Coronary artery (tissue), 2 donors: ENCODE results near the gene PREPL.

Experiments
- DNase-seq: peaks from one replicate; pipeline ENCODE4 v3.0.0-alpha.2; 2017; ENCODE audit warnings: low spot score
- H3K27ac ChIP-seq, 2 donors: fragments of 200-600 bp; sonication (generic); one replicate each; pipeline ENCODE4 v1.5.1; 2016 to 2019
- H3K4me3 ChIP-seq: fragments of 200-600 bp; sonication (generic); 2 replicates; pipeline ENCODE4 v1.5.1; 2016; ENCODE audit warnings: mild to moderate bottlenecking, moderate library complexity
- TF ChIP-seq, protein P1 (sequence below): fragments of 200-600 bp; sonication (generic); IDR thresholded peaks from one replicate; pipeline ENCODE4 v1.5.1; 2019; ENCODE audit warnings: antibody characterized with exemption

Gene PREPL

DNA sequence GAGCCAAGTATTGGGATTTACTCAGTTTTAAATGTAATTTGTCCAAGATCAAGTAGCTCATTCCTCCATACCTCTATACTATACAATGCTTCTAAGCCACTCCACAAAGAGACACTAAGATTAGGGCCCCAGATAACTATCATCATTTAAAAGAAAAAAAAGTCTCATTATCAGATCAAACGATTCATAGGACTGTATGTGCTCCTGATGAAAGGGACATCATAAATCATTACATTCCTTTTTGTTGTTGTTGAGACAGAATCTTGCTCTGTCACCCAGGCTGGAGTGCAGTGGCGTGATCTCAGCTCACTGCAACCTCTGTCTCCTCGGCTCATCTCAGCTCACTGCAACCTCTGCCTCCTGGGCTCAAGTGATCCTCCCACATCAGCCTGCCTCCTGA lies 88.2 kb downstream of the PREPL start:
- TF ChIP-seq, protein P1, sequence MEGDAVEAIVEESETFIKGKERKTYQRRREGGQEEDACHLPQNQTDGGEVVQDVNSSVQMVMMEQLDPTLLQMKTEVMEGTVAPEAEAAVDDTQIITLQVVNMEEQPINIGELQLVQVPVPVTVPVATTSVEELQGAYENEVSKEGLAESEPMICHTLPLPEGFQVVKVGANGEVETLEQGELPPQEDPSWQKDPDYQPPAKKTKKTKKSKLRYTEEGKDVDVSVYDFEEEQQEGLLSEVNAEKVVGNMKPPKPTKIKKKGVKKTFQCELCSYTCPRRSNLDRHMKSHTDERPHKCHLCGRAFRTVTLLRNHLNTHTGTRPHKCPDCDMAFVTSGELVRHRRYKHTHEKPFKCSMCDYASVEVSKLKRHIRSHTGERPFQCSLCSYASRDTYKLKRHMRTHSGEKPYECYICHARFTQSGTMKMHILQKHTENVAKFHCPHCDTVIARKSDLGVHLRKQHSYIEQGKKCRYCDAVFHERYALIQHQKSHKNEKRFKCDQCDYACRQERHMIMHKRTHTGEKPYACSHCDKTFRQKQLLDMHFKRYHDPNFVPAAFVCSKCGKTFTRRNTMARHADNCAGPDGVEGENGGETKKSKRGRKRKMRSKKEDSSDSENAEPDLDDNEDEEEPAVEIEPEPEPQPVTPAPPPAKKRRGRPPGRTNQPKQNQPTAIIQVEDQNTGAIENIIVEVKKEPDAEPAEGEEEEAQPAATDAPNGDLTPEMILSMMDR: no peak
- Histone ChIP-seq H3K27ac (no peak overlapping the region), H3K4me3 (no peak overlapping the region)
- no peak for DNase-seq

DNA sequence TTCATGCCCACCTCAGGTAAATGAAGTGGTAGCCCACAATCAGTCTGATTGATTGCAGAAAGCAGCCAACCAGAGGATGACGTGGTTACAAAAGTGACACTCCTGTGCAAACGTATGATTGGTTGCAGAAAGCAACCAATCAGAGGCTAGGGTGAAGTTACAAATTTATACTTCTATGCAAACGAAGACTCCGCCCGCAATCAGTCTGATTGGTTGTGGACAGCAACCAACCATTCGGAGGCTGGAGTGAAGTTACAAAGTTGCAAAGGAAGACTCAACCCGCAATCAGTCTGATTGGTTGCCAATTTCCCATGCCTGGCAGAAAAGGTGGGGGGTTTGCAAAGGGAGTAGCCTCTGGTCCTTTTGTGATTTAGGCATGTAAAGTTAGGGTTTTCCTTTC lies 90.0 kb downstream of the PREPL start:
- no peak overlapping the region for H3K4me3 ChIP-seq
- H3K27ac ChIP-seq: no peak overlapping the region
- TF ChIP-seq, protein P1: no peak
- no peak for DNase-seq

DNA sequence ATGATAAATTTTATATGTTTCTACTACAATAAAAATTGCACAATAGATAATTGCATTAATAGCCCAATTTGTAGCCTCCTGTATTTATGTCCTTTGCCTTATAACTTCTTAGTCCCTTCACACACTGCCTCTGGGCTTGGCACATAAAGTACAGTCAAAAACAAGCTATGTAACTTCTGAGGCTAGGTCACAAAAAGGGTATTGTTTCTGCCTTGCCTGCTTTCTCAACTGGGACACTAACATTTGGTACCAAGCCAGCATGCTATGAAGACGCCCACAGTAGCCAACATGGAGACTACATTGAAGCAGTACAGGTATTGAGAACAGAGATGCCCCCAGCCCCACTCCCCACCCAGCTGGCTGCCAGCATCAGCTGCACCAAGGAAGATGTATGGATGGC lies 91.5 kb downstream of the PREPL start:
- Histone ChIP-seq H3K4me3 (no peak overlapping the region), H3K27ac (peak overlapping the region in 1 of 2 donors; percentile 47)
- no peak for DNase-seq
- TF ChIP-seq, protein P1: no peak

DNA sequence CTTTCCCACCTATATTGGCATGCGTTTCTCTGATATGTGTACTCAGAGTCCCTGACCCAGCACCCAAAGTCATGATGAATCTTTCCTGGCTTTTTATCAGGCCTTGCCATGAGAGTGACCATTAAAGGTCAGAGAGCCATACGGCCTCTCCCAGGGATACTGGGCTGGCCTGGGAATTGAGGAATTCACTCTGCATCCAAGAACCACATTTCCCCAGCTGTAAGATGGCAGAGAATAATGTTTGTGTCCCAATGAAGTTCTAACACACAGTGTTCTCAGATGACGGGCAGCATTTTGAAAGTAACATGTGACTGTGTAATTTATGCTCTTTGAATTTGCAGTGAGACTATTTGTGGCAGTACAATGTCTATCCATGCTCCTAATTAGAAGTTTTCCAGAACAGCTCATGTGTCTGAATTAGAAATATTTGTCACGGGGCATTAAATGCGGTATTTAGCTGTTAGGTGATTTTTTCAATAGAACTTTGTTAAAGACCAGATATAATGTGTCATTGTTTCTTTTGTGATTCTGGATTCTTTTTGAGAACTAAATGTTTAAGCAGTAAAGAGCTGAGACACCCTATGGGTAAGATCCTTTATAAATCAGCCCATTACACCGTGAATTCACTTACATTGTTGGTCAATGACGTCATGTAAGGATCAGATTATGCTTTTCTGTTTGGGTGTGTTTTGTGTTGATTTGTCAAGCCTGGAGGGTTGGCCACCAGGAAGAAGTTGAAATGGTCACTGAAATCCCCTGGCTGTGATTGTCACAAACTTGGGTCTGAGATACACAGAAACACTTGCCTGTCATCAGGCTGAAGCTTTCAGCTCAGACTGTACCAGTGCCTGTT lies 93.3 kb downstream of the PREPL start:
- Histone ChIP-seq H3K27ac (peak overlapping the region; percentile 85 to 91), H3K4me3 (peak overlapping the region; percentile 32)
- TF ChIP-seq, protein P1: no peak
- peak; percentile 87 for DNase-seq
